Measurements from ENCODE around the gene KRTDAP. TPM values are rescaled to one million over a fixed set of nuclear protein-coding genes. Genes with fewer than 3 reads are reported as not detected.

KRTDAP gene
- total RNA-seq, 1 experiment from 2014 or later, result not detected

GRCh38 chr19:35498220-35498619 is 8.0 kb upstream of the KRTDAP start:
- BruUV-seq (replicated peaks), result no TSS peak
- H3K27me3 Mint-ChIP-seq (ENCODE audit: insufficient read depth, unreplicated experiment), result no peaks in the 10 kb centered on the region
- DNase-seq (ENCODE audit: unreplicated experiment), result no peak
- H3K4me3 Mint-ChIP-seq (ENCODE audit: unreplicated experiment), result no peak overlapping the region
- no peak for TF ChIP-seq CTCF (IDR thresholded peaks at IDR 0.05; ENCODE audit: unreplicated experiment)
- CTCF ChIA-PET, result interaction anchor here (0.5 to 7.4 kb wide), 6 partner anchors 9 to 363 kb away, joined by 3 to 108 read pairs (median 5); partner anchors contain the start of genes LGI4 and UPK1A
- POLR2A ChIA-PET, result no interaction called here
- H3K27ac Mint-ChIP-seq (ENCODE audit: low read depth, unreplicated experiment), result no peak overlapping the region
- H3K9me3 Mint-ChIP-seq (ENCODE audit: unreplicated experiment), result no peaks in the 10 kb centered on the region
- intact Hi-C loops (cut with micrococcal nuclease), result no loop called here
- peaks cover 5% of the 10 kb centered on the region for H3K36me3 Mint-ChIP-seq (ENCODE audit: insufficient read depth, unreplicated experiment)
- H3K4me1 Mint-ChIP-seq (ENCODE audit: insufficient read depth, unreplicated experiment), result no peaks in the 10 kb centered on the region

GRCh38 chr19:35497406-35497805 is 7.1 kb upstream of the KRTDAP start:
- H3K4me3 Mint-ChIP-seq (ENCODE audit: unreplicated experiment), result no peak overlapping the region
- intact Hi-C loops (cut with micrococcal nuclease), result no loop called here
- no peak overlapping the region for H3K27ac Mint-ChIP-seq (ENCODE audit: low read depth, unreplicated experiment)
- H3K36me3 Mint-ChIP-seq (ENCODE audit: insufficient read depth, unreplicated experiment), result peaks cover 5% of the 10 kb centered on the region
- peaks cover 7% of the 10 kb centered on the region for H3K27me3 Mint-ChIP-seq (ENCODE audit: insufficient read depth, unreplicated experiment)
- DNase-seq (ENCODE audit: unreplicated experiment), result no peak
- TF ChIP-seq CTCF (IDR thresholded peaks at IDR 0.05; ENCODE audit: unreplicated experiment), result no peak
- H3K9me3 Mint-ChIP-seq (ENCODE audit: unreplicated experiment), result no peaks in the 10 kb centered on the region
- no peaks in the 10 kb centered on the region for H3K4me1 Mint-ChIP-seq (ENCODE audit: insufficient read depth, unreplicated experiment)
- CTCF ChIA-PET, result interaction anchor here (0.6 to 7.4 kb wide), 8 partner anchors 10 to 181 kb away, joined by 3 to 108 read pairs (median 13); no protein-coding TSS in a partner anchor
- no TSS peak for BruUV-seq (replicated peaks)
- POLR2A ChIA-PET, result no interaction called here

GRCh38 chr19:35495107-35496064 is 5.1 kb upstream of the KRTDAP start:
- POLR2A ChIA-PET, result interaction anchor here (0.5 to 1.6 kb wide), 6 partner anchors 13 to 153 kb away, joined by 3 to 6 read pairs (median 4); no protein-coding TSS in a partner anchor
- no peak overlapping the region for H3K27ac Mint-ChIP-seq (ENCODE audit: low read depth, unreplicated experiment)
- intact Hi-C loops (cut with micrococcal nuclease), result loop anchor here (1.0 kb wide), 1 partner anchor 143 kb away; no protein-coding TSS in a partner anchor
- CTCF ChIA-PET, result interaction anchor here (0.5 to 7.4 kb wide), 45 partner anchors 9 to 681 kb away, joined by 3 to 108 read pairs (median 4); partner anchors contain the start of gene FFAR3
- H3K9me3 Mint-ChIP-seq (ENCODE audit: unreplicated experiment), result no peaks in the 10 kb centered on the region
- BruUV-seq (replicated peaks), result no TSS peak
- peak; percentile 72 for DNase-seq (ENCODE audit: unreplicated experiment)
- TF ChIP-seq CTCF (IDR thresholded peaks at IDR 0.05; ENCODE audit: unreplicated experiment), result peak; percentile 89
- no peaks in the 10 kb centered on the region for H3K4me1 Mint-ChIP-seq (ENCODE audit: insufficient read depth, unreplicated experiment)
- peaks cover 27% of the 10 kb centered on the region for H3K27me3 Mint-ChIP-seq (ENCODE audit: insufficient read depth, unreplicated experiment)
- no peaks in the 10 kb centered on the region for H3K36me3 Mint-ChIP-seq (ENCODE audit: insufficient read depth, unreplicated experiment)
- peak overlapping the region; percentile 49 for H3K4me3 Mint-ChIP-seq (ENCODE audit: unreplicated experiment)

- Mint-ChIP-seq H3K36me3 (ENCODE audit: insufficient read depth, unreplicated experiment) (no peaks in the 10 kb centered on the region), H3K9me3 (ENCODE audit: unreplicated experiment) (no peaks in the 10 kb centered on the region), H3K4me1 (ENCODE audit: insufficient read depth, unreplicated experiment) (no peaks in the 10 kb centered on the region), H3K4me3 (ENCODE audit: unreplicated experiment) (no peak overlapping the region), H3K27me3 (ENCODE audit: insufficient read depth, unreplicated experiment) (peaks cover 41% of the 10 kb centered on the region), H3K27ac (ENCODE audit: low read depth, unreplicated experiment) (no peak overlapping the region)
- BruUV-seq (replicated peaks), result no TSS peak
- ChIA-PET POLR2A (interaction anchor here (0.6 kb wide), 1 partner anchor 520 kb away, joined by 3 read pairs; the partner anchor contains the start of gene ALKBH6), CTCF (interaction anchor here (1.9 to 7.4 kb wide), 3 partner anchors 13 to 137 kb away, joined by 17 to 108 read pairs (median 20); partner anchors contain the start of gene FFAR3)
- no peak for DNase-seq (ENCODE audit: unreplicated experiment)
- TF ChIP-seq CTCF (IDR thresholded peaks at IDR 0.05; ENCODE audit: unreplicated experiment), result no peak
- intact Hi-C loops (cut with micrococcal nuclease), result no loop called here
Observed at GRCh38 chr19:35493971-35494370, 3.7 kb upstream of the KRTDAP start.
